ENCODE data around the gene YIPF3. TPM values are rescaled to one million over a fixed set of nuclear protein-coding genes. Genes with fewer than 3 reads are reported as not detected.
"Not testable (repeated sequence)": the region's sequence is repeated elsewhere in the genome, so short reads cannot be mapped to it uniquely, and the experiment has no call there.

YIPF3 gene
- total RNA-seq, 1 donor from 2014 or later: 52.1 TPM

DNA sequence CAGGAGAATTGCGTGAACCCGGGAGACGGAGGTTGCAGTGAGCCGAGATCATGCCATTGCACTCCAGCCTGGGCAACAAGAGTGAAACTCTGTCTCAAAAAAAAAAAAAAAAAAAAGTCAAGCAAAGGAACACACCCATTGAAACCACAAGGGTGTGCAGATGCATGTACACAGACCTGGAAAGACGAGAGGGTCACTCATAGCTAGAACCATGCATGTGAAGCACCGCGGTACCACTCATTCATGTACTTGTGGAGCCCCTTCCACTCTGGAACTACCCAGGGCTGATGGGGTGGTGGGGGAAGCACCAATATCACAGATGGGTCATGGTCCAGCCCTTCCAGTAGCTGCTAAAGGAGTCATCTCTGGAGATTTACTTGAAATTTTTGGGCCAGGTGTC, 46.8 kb downstream of the YIPF3 start:
- Mint-ChIP-seq H3K4me1 (no peaks in the 10 kb centered on the region), H3K9me3 (no peaks in the 10 kb centered on the region), H3K27ac (no peak overlapping the region), H3K4me3 (no peak overlapping the region), H3K27me3 (peaks cover 21% of the 10 kb centered on the region), H3K36me3 (ENCODE audit: low read depth) (no peaks in the 10 kb centered on the region)
- intact Hi-C loops (cut with micrococcal nuclease): no loop called here
- DNase-seq: no peak

DNA sequence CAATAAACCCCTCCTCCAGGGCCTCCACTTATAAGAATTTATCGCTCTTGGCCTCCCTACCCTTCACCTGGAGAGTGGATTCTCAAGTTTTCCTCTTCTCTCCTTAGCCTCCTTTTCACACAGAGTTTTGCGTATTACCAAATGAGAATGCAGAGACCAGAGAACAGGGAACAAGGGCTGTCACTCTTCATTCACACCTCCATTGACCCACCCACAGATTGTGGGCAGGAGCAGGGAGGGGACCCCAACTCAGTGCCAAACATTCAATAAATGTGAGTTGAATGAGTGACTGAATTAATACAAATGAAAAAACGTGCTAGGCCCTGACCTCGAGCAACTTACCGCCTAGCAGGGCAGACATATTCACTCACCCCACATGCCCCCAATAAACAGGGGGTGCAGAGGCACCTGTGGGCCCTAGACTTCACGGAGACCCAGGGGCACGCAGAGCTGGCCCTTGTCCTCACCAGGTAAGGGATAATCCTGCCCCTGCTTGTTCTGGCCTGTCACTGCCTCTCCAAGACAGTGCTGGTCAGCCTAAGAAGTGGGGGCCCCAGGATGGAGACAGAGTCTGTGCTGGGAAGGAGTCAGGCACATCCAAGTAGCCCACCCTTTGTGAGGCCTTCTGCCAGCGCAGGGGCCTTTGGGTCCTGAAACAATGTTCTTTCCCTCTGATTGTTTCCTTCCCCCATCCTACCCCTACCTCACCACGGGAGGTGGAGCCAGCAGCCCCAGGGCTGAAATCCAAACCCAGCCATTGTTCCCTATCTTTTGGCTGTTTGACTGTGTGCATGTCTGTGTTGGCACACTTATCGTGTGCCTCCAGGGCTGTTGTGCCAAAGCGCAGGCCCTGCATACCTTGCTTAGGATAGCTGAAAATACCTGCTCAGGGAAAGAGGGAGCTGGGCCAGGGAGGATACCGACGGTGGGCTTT, 47.7 kb downstream of the YIPF3 start:
- H3K27ac Mint-ChIP-seq: no peak overlapping the region
- DNase-seq: no peak
- intact Hi-C loops (cut with micrococcal nuclease): no loop called here
- peaks cover 23% of the 10 kb centered on the region for H3K27me3 Mint-ChIP-seq
- H3K4me1 Mint-ChIP-seq: no peaks in the 10 kb centered on the region
- H3K36me3 Mint-ChIP-seq (ENCODE audit: low read depth): no peaks in the 10 kb centered on the region
- no peak overlapping the region for H3K4me3 Mint-ChIP-seq
- no peaks in the 10 kb centered on the region for H3K9me3 Mint-ChIP-seq

DNA sequence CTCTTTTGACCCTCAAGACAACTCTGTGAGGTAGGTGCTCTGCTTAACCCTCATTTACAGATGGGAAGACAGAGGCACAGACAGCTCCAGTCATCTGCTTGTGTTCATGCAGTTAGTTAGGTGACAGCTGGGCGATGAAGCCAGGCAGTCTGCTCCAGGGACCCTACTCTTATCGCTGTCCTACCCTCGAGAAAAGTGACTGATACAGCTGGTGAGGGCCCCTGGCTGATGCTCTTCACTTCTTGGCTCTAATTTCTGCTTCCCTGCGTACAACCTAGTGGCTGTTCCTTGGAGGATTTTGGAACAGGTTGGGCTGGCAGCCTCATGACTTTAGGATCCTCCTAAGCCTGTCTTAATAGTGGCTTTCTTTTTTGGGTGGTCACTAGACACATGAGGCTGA, 48.5 kb downstream of the YIPF3 start:
- peaks cover 25% of the 10 kb centered on the region for H3K27me3 Mint-ChIP-seq
- H3K4me3 Mint-ChIP-seq: no peak overlapping the region
- no peaks in the 10 kb centered on the region for H3K36me3 Mint-ChIP-seq (ENCODE audit: low read depth)
- DNase-seq: no peak
- H3K4me1 Mint-ChIP-seq: no peaks in the 10 kb centered on the region
- intact Hi-C loops (cut with micrococcal nuclease): no loop called here
- H3K27ac Mint-ChIP-seq: no peak overlapping the region
- no peaks in the 10 kb centered on the region for H3K9me3 Mint-ChIP-seq

DNA sequence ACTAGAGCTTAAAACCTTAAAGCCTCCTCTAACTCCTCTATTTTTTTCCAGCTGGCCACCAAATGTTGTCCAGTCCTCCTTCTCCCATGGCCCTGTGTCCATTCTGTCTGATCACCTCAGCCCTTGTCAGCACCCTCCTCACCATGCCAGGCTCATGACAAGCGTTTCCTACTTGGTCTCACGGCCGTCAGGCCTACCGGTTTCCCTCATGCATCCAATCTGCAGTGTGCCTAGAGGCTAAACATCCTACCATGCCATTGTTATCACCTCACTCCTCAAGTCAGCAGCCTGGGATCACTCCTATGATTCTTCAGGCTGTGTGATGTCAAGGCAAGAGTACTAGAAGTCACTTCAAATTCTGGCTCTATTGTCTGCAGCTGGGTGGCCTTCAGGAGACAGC, 49.0 kb downstream of the YIPF3 start:
- intact Hi-C loops (cut with micrococcal nuclease): no loop called here
- DNase-seq: no peak
- Mint-ChIP-seq H3K9me3 (no peaks in the 10 kb centered on the region), H3K27me3 (peaks cover 28% of the 10 kb centered on the region), H3K4me3 (no peak overlapping the region), H3K36me3 (ENCODE audit: low read depth) (no peaks in the 10 kb centered on the region), H3K4me1 (no peaks in the 10 kb centered on the region), H3K27ac (no peak overlapping the region)

DNA sequence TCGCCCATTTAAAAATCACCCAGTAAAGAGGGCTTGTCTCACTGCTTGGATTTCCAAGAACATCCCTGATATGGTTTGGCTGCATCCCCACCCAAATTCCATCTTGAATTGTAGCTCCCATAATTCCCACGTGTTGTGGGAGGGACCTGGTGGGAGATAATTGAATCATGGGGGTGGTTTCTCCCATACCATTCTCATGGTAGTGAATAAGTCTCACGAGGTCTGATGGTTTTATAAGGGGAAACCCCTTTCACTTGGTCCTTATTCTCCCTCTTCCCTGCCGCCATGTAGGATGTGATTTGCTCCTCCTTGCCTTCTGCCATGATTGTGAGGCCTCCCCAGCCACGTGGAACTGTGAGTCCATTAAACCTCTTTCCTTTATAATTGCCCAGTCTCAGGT, 49.5 kb downstream of the YIPF3 start:
- intact Hi-C loops (cut with micrococcal nuclease); DNase-seq; H3K9me3 Mint-ChIP-seq; H3K27ac Mint-ChIP-seq; H3K36me3 Mint-ChIP-seq (ENCODE audit: low read depth); H3K4me3 Mint-ChIP-seq; H3K4me1 Mint-ChIP-seq: not testable (repeated sequence)
- peaks cover 33% of the 10 kb centered on the region for H3K27me3 Mint-ChIP-seq

DNA sequence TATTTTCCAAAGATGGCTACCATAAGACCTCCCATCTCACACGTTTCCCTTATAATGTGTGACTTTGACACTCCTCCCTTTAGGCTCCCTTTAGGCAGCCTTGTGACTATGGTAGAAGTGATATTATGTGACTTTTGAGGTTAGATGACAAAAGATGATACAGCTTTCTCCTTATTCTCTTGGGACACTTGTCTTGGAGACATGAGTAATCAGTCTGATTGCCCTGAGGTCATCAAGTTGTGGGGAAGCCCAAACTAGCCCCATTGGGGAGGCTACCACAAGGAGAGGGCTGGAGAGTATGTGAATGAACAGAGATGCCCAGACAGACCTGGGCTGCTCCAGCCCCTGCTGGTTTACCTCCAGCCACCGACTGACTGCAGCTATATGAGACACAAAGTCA, 50.8 kb downstream of the YIPF3 start:
- H3K9me3 Mint-ChIP-seq: no peaks in the 10 kb centered on the region
- no peaks in the 10 kb centered on the region for H3K36me3 Mint-ChIP-seq (ENCODE audit: low read depth)
- H3K4me1 Mint-ChIP-seq: no peaks in the 10 kb centered on the region
- no peak overlapping the region for H3K4me3 Mint-ChIP-seq
- no peak overlapping the region for H3K27ac Mint-ChIP-seq
- intact Hi-C loops (cut with micrococcal nuclease): no loop called here
- DNase-seq: no peak
- H3K27me3 Mint-ChIP-seq: peaks cover 35% of the 10 kb centered on the region

DNA sequence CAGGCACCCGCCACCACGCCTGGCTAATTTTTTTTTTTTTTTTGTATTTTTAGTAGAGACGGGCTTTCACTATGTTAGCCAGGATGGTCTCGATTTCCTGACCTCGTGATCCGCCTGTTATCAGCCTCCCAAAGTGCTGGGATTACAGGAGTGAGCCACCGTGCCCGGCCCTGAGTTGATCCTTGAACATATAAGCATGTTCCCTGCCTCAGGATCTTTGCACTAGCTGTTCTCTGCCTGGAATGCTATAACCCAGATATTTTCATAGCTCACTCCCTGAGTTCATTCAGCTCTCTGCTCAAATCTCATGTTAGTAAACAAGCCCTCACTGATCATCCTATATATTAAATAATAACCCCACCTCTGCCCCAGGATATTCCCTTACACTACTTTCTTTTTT, 52.4 kb downstream of the YIPF3 start:
- Mint-ChIP-seq H3K9me3 (no peaks in the 10 kb centered on the region), H3K27me3 (peaks cover 40% of the 10 kb centered on the region), H3K27ac (no peak overlapping the region), H3K4me1 (no peaks in the 10 kb centered on the region), H3K36me3 (ENCODE audit: low read depth) (no peaks in the 10 kb centered on the region), H3K4me3 (no peak overlapping the region)
- DNase-seq: no peak
- intact Hi-C loops (cut with micrococcal nuclease): no loop called here

DNA sequence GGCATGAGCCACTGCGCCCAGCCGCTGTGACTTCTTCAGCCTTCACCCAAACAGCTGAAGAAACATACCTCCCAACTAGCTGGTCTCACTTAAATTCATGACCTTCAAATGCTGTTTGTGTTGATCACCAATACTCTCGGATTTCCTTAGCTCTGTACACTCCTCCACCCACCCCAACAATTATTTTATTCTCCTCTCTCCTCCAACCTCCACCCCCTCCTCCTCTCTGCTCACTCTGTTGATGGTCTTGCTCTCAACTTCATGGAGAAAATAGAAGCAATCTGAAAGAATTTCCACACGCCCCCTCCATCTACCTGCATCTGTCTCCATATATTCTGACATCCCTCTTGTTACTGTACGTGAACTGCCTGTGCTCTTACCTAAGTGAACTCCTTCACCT, 54.8 kb downstream of the YIPF3 start:
- Mint-ChIP-seq H3K27me3 (peaks cover 32% of the 10 kb centered on the region), H3K27ac (no peak overlapping the region), H3K9me3 (no peaks in the 10 kb centered on the region), H3K36me3 (ENCODE audit: low read depth) (no peaks in the 10 kb centered on the region), H3K4me3 (no peak overlapping the region), H3K4me1 (no peaks in the 10 kb centered on the region)
- no peak for DNase-seq
- intact Hi-C loops (cut with micrococcal nuclease): no loop called here

Other genes with a start within 250 kb of the YIPF3 start
- gene SLC22A7, start 218.7 kb downstream of the YIPF3 start, total RNA-seq: not detected in 2 replicates
- gene CRIP3, start 208.1 kb downstream of the YIPF3 start, total RNA-seq: 0.43 and 0.79 TPM in 2 replicates
- gene ZNF318, start 147.3 kb downstream of the YIPF3 start, total RNA-seq: 9.3 and 10.3 TPM in 2 replicates
- 38.2 and 40.0 TPM in 2 replicates for gene ABCC10, start 89.4 kb downstream of the YIPF3 start, total RNA-seq
- gene DLK2, start 61.4 kb downstream of the YIPF3 start, total RNA-seq: 1.6 and 2.0 TPM in 2 replicates
- 40.7 and 41.1 TPM in 2 replicates for gene TJAP1, start 39.4 kb downstream of the YIPF3 start, total RNA-seq
- gene LRRC73, start 6.6 kb downstream of the YIPF3 start, total RNA-seq: 0.14 and 0.51 TPM in 2 replicates
- 91.7 TPM in 2 replicates for gene POLR1C, start 163 bp upstream of the YIPF3 start, total RNA-seq
- 143 and 145 TPM in 2 replicates for gene XPO5, start 59.1 kb upstream of the YIPF3 start, total RNA-seq
- 34.2 and 37.9 TPM in 2 replicates for gene POLH, start 59.3 kb upstream of the YIPF3 start, total RNA-seq
- 69.4 and 70.3 TPM in 2 replicates for gene GTPBP2, start 112.3 kb upstream of the YIPF3 start, total RNA-seq
- 36.3 and 40.2 TPM in 2 replicates for gene MAD2L1BP, start 118.9 kb upstream of the YIPF3 start, total RNA-seq
- not detected in 2 replicates for gene RSPH9, start 128.1 kb upstream of the YIPF3 start, total RNA-seq
- 47.4 and 50.1 TPM in 2 replicates for gene MRPS18A, start 170.9 kb upstream of the YIPF3 start, total RNA-seq

Data from activated CD4-positive, alpha-beta T cell treated with anti-CD3 and anti-CD28 coated beads, Interleukin-2, amount 10 ng/mL, durations not matched to agents 24 days and 14 days (primary cell).